Measurements from ENCODE around the gene ACAP3. TPM values are rescaled to one million over a fixed set of nuclear protein-coding genes. Genes with fewer than 3 reads are reported as not detected.

The ACAP3 gene
- 10 to 100 TPM; 13.4 to 43.3 (median 18.8) TPM for total RNA-seq

- TF ChIP-seq CTCF (IDR thresholded peaks at IDR 0.05; ENCODE audit: low read depth), result no peak
These were observed at the start of gene ACAP3, which contains the start of gene PUSL1 for GRCh38 chr1:1307923-1308755. ACAP3 (minus strand) TSS chr1:1307930; CDS start chr1:1307815, 115 bp downstream. PUSL1 (plus strand) TSS chr1:1308597; CDS start chr1:1308644, 47 bp downstream.

- no peak for TF ChIP-seq CTCF (IDR thresholded peaks at IDR 0.05; ENCODE audit: low read depth)
These were observed 49.2 kb upstream of the ACAP3 start for GRCh38 chr1:1356796-1357401.

- no peak for TF ChIP-seq CTCF (IDR thresholded peaks at IDR 0.05; ENCODE audit: low read depth)
These were observed 48.6 kb upstream of the ACAP3 start for GRCh38 chr1:1356166-1356795.

GRCh38 chr1:1355416-1355815 lies 47.7 kb upstream of the ACAP3 start:
- no peak for TF ChIP-seq CTCF (IDR thresholded peaks at IDR 0.05; ENCODE audit: low read depth)

GRCh38 chr1:1354271-1355247 lies 46.8 kb upstream of the ACAP3 start:
- TF ChIP-seq CTCF (IDR thresholded peaks at IDR 0.05; ENCODE audit: low read depth), result no peak

GRCh38 chr1:1353389-1354151 lies 45.8 kb upstream of the ACAP3 start:
- TF ChIP-seq CTCF (IDR thresholded peaks at IDR 0.05; ENCODE audit: low read depth), result no peak

All from subcutaneous adipose tissue (tissue), 4 donors.